ENCODE results near the gene CCDC85C.

DNA sequence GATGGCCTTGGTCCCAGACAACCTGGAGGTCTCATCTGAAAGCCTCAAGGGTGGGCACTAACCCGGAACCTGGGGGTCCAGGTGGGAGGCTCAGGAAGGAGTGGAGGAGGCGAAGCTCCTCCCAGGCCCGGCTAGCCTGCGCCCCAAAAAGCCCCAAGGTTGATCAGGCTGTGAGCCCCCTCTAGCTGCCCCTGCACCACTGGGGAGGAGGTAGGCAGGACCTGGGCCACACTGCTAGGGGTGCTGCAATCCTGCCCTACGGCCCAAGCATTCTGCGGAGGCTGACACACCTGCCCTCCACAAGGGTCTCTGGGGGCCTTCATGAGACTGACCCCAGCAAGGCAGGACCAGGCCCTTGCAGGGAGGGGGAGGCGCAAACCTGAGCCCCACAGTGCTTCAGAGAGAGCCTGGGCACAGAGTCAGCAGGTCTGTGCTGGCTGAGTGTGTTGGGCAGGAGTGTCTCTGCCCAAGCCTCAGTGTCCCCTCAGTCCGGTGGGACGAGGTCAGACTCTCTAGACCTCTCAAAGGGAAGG lies 51.9 kb downstream of the CCDC85C start:
- TF ChIP-seq, protein P1, sequence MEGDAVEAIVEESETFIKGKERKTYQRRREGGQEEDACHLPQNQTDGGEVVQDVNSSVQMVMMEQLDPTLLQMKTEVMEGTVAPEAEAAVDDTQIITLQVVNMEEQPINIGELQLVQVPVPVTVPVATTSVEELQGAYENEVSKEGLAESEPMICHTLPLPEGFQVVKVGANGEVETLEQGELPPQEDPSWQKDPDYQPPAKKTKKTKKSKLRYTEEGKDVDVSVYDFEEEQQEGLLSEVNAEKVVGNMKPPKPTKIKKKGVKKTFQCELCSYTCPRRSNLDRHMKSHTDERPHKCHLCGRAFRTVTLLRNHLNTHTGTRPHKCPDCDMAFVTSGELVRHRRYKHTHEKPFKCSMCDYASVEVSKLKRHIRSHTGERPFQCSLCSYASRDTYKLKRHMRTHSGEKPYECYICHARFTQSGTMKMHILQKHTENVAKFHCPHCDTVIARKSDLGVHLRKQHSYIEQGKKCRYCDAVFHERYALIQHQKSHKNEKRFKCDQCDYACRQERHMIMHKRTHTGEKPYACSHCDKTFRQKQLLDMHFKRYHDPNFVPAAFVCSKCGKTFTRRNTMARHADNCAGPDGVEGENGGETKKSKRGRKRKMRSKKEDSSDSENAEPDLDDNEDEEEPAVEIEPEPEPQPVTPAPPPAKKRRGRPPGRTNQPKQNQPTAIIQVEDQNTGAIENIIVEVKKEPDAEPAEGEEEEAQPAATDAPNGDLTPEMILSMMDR (IDR thresholded peaks at IDR 0.05), result no peak
- no peak for TF ChIP-seq ZFX (IDR thresholded peaks at IDR 0.05; ENCODE audit: borderline replicate concordance)
